ENCODE results near the gene MSANTD1. TPM values are rescaled to one million over a fixed set of nuclear protein-coding genes. Genes with fewer than 3 reads are reported as not detected.

The MSANTD1 gene
- polyA plus RNA-seq, 1 donor from 2014 or later: 12.7 TPM

GRCh38 chr4:3244747-3245146 lies 4.2 kb upstream of the MSANTD1 start:
- Histone ChIP-seq H4K20me1 (ENCODE audit: insufficient read depth) (no peaks in the 10 kb centered on the region), H3K9ac (ENCODE audit: low read length) (no peak overlapping the region), H3F3A (ENCODE audit: insufficient read depth, low read length, poor library complexity, severe bottlenecking) (peaks cover 4% of the 10 kb centered on the region), H3K27me3 (ENCODE audit: insufficient read depth, low read depth, low read length) (no peaks in the 10 kb centered on the region), H3K79me2 (replicated peaks; ENCODE audit: insufficient read depth, low read length) (no peaks in the 10 kb centered on the region), H3K9me3 (ENCODE audit: low read length) (no peaks in the 10 kb centered on the region), H3K4me3 (ENCODE audit: low read length) (no peak overlapping the region), H3K4me2 (ENCODE audit: low read length) (no peak overlapping the region), H3K27ac (ENCODE audit: low read length) (no peak overlapping the region), H3K36me3 (ENCODE audit: insufficient read depth, low read length) (no peaks in the 10 kb centered on the region), H3K9me2 (ENCODE audit: insufficient read depth, low read length) (no peaks in the 10 kb centered on the region), H2AFZ (ENCODE audit: low read depth, low read length) (no peak overlapping the region)
- TF ChIP-seq, protein P1, sequence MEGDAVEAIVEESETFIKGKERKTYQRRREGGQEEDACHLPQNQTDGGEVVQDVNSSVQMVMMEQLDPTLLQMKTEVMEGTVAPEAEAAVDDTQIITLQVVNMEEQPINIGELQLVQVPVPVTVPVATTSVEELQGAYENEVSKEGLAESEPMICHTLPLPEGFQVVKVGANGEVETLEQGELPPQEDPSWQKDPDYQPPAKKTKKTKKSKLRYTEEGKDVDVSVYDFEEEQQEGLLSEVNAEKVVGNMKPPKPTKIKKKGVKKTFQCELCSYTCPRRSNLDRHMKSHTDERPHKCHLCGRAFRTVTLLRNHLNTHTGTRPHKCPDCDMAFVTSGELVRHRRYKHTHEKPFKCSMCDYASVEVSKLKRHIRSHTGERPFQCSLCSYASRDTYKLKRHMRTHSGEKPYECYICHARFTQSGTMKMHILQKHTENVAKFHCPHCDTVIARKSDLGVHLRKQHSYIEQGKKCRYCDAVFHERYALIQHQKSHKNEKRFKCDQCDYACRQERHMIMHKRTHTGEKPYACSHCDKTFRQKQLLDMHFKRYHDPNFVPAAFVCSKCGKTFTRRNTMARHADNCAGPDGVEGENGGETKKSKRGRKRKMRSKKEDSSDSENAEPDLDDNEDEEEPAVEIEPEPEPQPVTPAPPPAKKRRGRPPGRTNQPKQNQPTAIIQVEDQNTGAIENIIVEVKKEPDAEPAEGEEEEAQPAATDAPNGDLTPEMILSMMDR (IDR thresholded peaks at IDR 0.05; ENCODE audit: poor library complexity, severe bottlenecking): no peak
- no peak for TF ChIP-seq SMC3 (conservative IDR thresholded peaks at IDR 0.05; ENCODE audit: poor library complexity)
- no peak for TF ChIP-seq EZH2 (IDR thresholded peaks at IDR 0.05; ENCODE audit: borderline replicate concordance, insufficient read depth, low read length, poor library complexity, severe bottlenecking)
- no peak for TF ChIP-seq MXI1 (conservative IDR thresholded peaks at IDR 0.05; ENCODE audit: poor library complexity, severe bottlenecking)
- no peak for TF ChIP-seq REST (IDR thresholded peaks at IDR 0.05; ENCODE audit: borderline replicate concordance)
- no peak for TF ChIP-seq EP300 (conservative IDR thresholded peaks at IDR 0.05; ENCODE audit: poor library complexity, severe bottlenecking)
- TF ChIP-seq TAF1 (IDR thresholded peaks at IDR 0.05; ENCODE audit: low read depth): no peak
- no peak for TF ChIP-seq POLR2AphosphoS5 (IDR thresholded peaks at IDR 0.05)
- TF ChIP-seq RAD21 (conservative IDR thresholded peaks at IDR 0.05): no peak

DNA sequence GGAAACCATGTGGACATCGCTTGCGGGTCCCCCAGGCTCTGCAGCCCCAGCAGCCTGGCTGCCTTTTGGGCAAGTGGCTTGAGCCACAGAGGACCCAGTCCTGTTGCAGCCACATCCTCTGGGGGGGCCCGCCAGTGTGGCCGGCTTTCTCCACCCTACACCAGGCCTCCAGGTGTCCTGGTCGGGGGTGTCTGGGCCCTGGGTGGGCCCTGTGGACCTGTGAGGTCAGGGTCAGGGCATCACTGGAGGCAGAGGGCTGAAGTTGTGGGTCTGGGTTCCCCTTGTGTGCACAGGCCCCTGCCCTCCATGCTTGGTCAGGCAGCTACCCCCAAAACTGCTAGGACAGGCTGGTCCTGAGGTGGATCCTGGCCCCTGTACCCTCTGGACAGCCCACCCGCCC lies 3.3 kb upstream of the MSANTD1 start:
- no peak overlapping the region for H3K4me2 ChIP-seq (ENCODE audit: low read length)
- H3K27me3 ChIP-seq (ENCODE audit: insufficient read depth, low read depth, low read length): no peaks in the 10 kb centered on the region
- no peak overlapping the region for H3K4me3 ChIP-seq (ENCODE audit: low read length)
- no peaks in the 10 kb centered on the region for H3K36me3 ChIP-seq (ENCODE audit: insufficient read depth, low read length)
- H4K20me1 ChIP-seq (ENCODE audit: insufficient read depth): no peaks in the 10 kb centered on the region
- no peak overlapping the region for H2AFZ ChIP-seq (ENCODE audit: low read depth, low read length)
- no peaks in the 10 kb centered on the region for H3K9me3 ChIP-seq (ENCODE audit: low read length)
- no peaks in the 10 kb centered on the region for H3K9me2 ChIP-seq (ENCODE audit: insufficient read depth, low read length)
- no peak overlapping the region for H3K9ac ChIP-seq (ENCODE audit: low read length)
- H3K79me2 ChIP-seq (replicated peaks; ENCODE audit: insufficient read depth, low read length): no peaks in the 10 kb centered on the region
- no peak overlapping the region for H3K27ac ChIP-seq (ENCODE audit: low read length)
- peaks cover 5% of the 10 kb centered on the region for H3F3A ChIP-seq (ENCODE audit: insufficient read depth, low read length, poor library complexity, severe bottlenecking)
- no peak for TF ChIP-seq REST (IDR thresholded peaks at IDR 0.05; ENCODE audit: borderline replicate concordance)
- no peak for TF ChIP-seq RAD21 (conservative IDR thresholded peaks at IDR 0.05)
- no peak for TF ChIP-seq EP300 (conservative IDR thresholded peaks at IDR 0.05; ENCODE audit: poor library complexity, severe bottlenecking)
- no peak for TF ChIP-seq POLR2AphosphoS5 (IDR thresholded peaks at IDR 0.05)
- no peak for TF ChIP-seq EZH2 (IDR thresholded peaks at IDR 0.05; ENCODE audit: borderline replicate concordance, insufficient read depth, low read length, poor library complexity, severe bottlenecking)
- TF ChIP-seq, protein P1 (IDR thresholded peaks at IDR 0.05; ENCODE audit: poor library complexity, severe bottlenecking): no peak
- TF ChIP-seq SMC3 (conservative IDR thresholded peaks at IDR 0.05; ENCODE audit: poor library complexity): no peak
- TF ChIP-seq MXI1 (conservative IDR thresholded peaks at IDR 0.05; ENCODE audit: poor library complexity, severe bottlenecking): no peak
- no peak for TF ChIP-seq TAF1 (IDR thresholded peaks at IDR 0.05; ENCODE audit: low read depth)

Measured in neural cell (in vitro differentiated cells).